ENCODE data around the gene BCL7B.

GRCh38 chr7:73577627-73578341 is 20.3 kb upstream of the BCL7B start:
- TF ChIP-seq CTCF (IDR thresholded peaks at IDR 0.05), result no peak
- TF ChIP-seq POLR2A (IDR thresholded peaks at IDR 0.05), result no peak

Data from ovary (tissue), 3 donors.